Ectodermal cell (in vitro differentiated cells): Measurements from ENCODE around the gene ZYG11A.
"Not testable (repeated sequence)": the region's sequence is repeated elsewhere in the genome, so short reads cannot be mapped to it uniquely, and the experiment has no call there.

Experiments used
- H3K27ac ChIP-seq: 2 replicates; pipeline ENCODE4 v1.7.0; 2013; ENCODE audit warnings: mild to moderate bottlenecking, low read depth, low read length; ENCODE audit not compliant: insufficient read depth, poor library complexity, severe bottlenecking
- H3K27me3 ChIP-seq: 2 replicates; pipeline ENCODE4 v1.7.0; 2013; ENCODE audit warnings: mild to moderate bottlenecking, low read length; ENCODE audit not compliant: insufficient read depth, control insufficient read depth, poor library complexity, severe bottlenecking
- H3K36me3 ChIP-seq: one replicate; pipeline ENCODE4 v1.7.0; 2013; ENCODE audit warnings: low read length; ENCODE audit not compliant: control insufficient read depth, insufficient read depth
- H3K4me1 ChIP-seq: one replicate; pipeline ENCODE4 v1.7.0; 2013; ENCODE audit warnings: low read length; ENCODE audit not compliant: control insufficient read depth, insufficient read depth
- H3K4me3 ChIP-seq: 2 replicates; pipeline ENCODE4 v1.7.0; 2013; ENCODE audit warnings: low read depth, low read length, control low read depth; ENCODE audit not compliant: insufficient read depth
- H3K9me3 ChIP-seq: 2 replicates; pipeline ENCODE4 v1.7.0; 2013; ENCODE audit warnings: mild to moderate bottlenecking, low read length, moderate library complexity; ENCODE audit not compliant: control insufficient read depth
- WGBS, 2 experiments: methylation state at CpG; one replicate each; pipeline ENCODE4 v1.1.7; 2013; ENCODE audit warnings: missing lambda C conversion rate in 2 of 2; 5-methylcytosine and 5-hydroxymethylcytosine counted together

ZYG11A gene

GRCh38 chr1:52839175-52839574, 3.4 kb upstream of the ZYG11A start:
- 91 to 96% methylated on average over 10 of the region's 10 CpGs for WGBS, 2 experiments
- not testable (repeated sequence) for H3K36me3 ChIP-seq, H3K4me3 ChIP-seq

DNA sequence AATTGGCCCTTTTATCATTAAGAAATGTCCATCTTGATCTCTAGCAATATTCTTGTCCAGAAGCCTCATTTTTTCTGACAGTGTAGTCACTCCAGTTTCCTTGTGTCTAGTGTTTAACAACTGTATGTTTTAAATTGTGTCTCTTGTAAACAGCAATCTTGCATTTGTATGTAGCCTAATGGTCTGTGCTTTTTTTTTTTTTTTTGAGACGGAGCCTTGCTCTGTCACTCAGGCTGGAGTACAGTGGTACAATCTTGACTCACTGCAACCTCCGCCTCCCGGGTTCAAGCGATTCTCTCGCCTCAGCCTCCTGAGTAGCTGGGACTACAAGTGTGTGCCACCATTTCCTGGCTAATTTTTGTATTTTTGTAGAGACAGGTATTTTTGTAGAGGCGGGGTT, 2.6 kb downstream of the ZYG11A start:
- H3K27me3 ChIP-seq: peaks cover 49% of the 10 kb centered on the region
- whole genome bisulfite sequencing, 2 experiments: 73 to 74% methylated on average over 6 of the region's 6 CpGs
- not testable (repeated sequence) for H3K27ac ChIP-seq, H3K4me3 ChIP-seq, H3K9me3 ChIP-seq, H3K4me1 ChIP-seq, H3K36me3 ChIP-seq

More at GRCh38 chr1:52839175-52839574, 3.4 kb upstream of the ZYG11A start:
- H3K4me1 ChIP-seq, H3K27ac ChIP-seq, H3K9me3 ChIP-seq: not testable (repeated sequence)
- peaks cover 36% of the 10 kb centered on the region for H3K27me3 ChIP-seq

DNA sequence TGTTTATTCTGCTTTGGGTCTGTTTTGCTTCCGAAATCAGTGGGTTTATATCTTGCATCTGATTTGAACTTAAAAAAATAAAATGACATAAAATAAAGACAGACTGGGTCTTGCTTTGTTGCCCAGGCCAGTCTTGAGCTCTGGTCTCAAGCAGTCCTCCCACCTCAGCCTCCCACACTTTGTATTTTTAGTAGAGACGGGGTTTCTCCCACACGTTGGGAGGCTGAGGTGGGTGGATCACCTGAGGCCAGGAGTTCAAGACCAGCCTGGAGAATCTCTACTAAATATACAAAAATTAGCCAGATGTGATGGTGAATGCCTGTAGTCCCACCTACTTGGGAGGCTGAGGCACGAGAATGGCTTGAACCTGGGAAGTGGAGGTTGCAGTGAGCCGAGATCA, 5.9 kb downstream of the ZYG11A start:
- H3K27me3 ChIP-seq: peaks cover 21% of the 10 kb centered on the region
- H3K27ac ChIP-seq: no peak overlapping the region
- WGBS, 2 experiments: 85 to 95% methylated on average over 4 to 5 of the region's 5 CpGs
- H3K4me1 ChIP-seq: peaks cover 1% of the 10 kb centered on the region
- no peaks in the 10 kb centered on the region for H3K9me3 ChIP-seq
- H3K36me3 ChIP-seq: no peaks in the 10 kb centered on the region
- no peak overlapping the region for H3K4me3 ChIP-seq

- H3K27me3 ChIP-seq: no peaks in the 10 kb centered on the region
Observed at GRCh38 chr1:52850951-52851350, 8.4 kb downstream of the ZYG11A start.

DNA sequence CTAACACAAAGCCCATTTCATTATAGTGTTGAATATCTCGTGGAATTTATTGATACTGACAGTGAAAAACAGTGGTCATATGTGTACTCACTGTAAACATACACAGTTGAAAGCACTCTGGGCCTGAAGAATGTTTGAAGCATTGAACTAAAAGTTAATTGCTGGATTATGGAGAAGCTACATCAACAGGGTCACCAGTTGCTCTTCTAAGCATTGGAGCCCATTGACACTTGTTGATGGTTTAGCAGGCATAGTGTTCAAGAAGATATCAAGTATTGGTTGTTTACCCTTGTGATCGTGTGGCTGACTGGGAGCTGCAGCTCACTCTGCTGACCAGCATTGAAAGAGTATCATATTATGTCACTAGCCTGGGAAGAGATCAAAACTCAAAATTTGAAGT, 10.3 kb downstream of the ZYG11A start:
- 92 to 95% methylated on average over 2 of the region's 2 CpGs for WGBS, 2 experiments
- no peaks in the 10 kb centered on the region for H3K36me3 ChIP-seq
- no peak overlapping the region for H3K4me3 ChIP-seq
- H3K27ac ChIP-seq: no peak overlapping the region
- H3K9me3 ChIP-seq: no peaks in the 10 kb centered on the region
- no peaks in the 10 kb centered on the region for H3K4me1 ChIP-seq
- H3K27me3 ChIP-seq: no peaks in the 10 kb centered on the region

More at GRCh38 chr1:52850951-52851350, 8.4 kb downstream of the ZYG11A start:
- no peaks in the 10 kb centered on the region for H3K36me3 ChIP-seq
- WGBS, 2 experiments: 89 to 91% methylated on average over 4 of the region's 4 CpGs
- no peak overlapping the region for H3K27ac ChIP-seq
- no peak overlapping the region for H3K4me3 ChIP-seq
- no peaks in the 10 kb centered on the region for H3K4me1 ChIP-seq
- no peaks in the 10 kb centered on the region for H3K9me3 ChIP-seq

GRCh38 chr1:52855584-52855983, 13.0 kb downstream of the ZYG11A start:
- H3K36me3 ChIP-seq: no peaks in the 10 kb centered on the region
- H3K4me1 ChIP-seq: no peaks in the 10 kb centered on the region
- no peak overlapping the region for H3K27ac ChIP-seq
- H3K4me3 ChIP-seq: no peak overlapping the region
- 96 to 100% methylated on average over 2 to 4 of the region's 4 CpGs for WGBS, 2 experiments
- no peaks in the 10 kb centered on the region for H3K9me3 ChIP-seq
- no peaks in the 10 kb centered on the region for H3K27me3 ChIP-seq

DNA sequence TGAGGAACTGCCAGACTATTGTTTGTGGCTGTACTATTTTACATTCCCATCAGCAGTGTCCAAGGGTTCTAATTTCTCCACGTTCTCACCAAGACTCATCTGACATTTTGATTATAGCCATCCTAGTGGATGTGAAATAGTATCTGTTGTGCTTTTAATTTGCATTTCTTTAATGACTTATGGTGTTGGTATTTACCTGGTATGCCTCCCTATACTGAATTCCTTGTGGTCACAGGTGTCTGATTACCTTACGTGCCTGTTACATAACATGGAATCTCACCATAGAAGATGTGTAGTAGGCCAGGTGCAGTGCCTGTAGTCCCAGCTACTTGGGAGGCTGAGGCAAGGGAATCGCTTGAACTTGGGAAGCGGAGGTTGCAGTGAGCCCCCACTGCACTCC, 13.5 kb downstream of the ZYG11A start:
- Histone ChIP-seq H3K4me1 (no peaks in the 10 kb centered on the region), H3K27me3 (no peaks in the 10 kb centered on the region), H3K27ac (no peak overlapping the region), H3K36me3 (no peaks in the 10 kb centered on the region), H3K9me3 (no peaks in the 10 kb centered on the region), H3K4me3 (no peak overlapping the region)
- WGBS, 2 experiments: 93 to 95% methylated on average over 4 of the region's 4 CpGs

DNA sequence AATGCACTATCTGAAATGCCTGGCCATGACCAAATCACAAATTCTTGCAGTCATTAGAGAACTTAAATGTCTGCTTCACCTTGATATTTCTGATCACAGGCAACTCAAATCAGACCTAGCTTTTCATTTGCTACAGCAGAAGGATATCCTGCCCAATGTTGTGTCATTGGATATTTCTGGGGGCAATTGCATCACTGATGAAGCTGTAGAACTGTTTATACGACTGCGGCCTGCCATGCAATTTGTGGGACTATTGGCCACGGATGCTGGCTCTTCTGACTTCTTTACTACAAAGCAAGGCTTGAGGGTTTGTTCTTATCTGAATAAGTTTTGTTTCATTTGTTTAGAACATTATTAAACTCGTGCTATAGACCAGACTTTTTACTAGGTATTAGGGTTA, 14.9 kb downstream of the ZYG11A start:
- Histone ChIP-seq H3K27ac (no peak overlapping the region), H3K27me3 (no peaks in the 10 kb centered on the region), H3K9me3 (no peaks in the 10 kb centered on the region), H3K36me3 (no peaks in the 10 kb centered on the region), H3K4me3 (no peak overlapping the region), H3K4me1 (no peaks in the 10 kb centered on the region)
- WGBS, 2 experiments: 97 to 98% methylated on average over 3 to 4 of the region's 4 CpGs

DNA sequence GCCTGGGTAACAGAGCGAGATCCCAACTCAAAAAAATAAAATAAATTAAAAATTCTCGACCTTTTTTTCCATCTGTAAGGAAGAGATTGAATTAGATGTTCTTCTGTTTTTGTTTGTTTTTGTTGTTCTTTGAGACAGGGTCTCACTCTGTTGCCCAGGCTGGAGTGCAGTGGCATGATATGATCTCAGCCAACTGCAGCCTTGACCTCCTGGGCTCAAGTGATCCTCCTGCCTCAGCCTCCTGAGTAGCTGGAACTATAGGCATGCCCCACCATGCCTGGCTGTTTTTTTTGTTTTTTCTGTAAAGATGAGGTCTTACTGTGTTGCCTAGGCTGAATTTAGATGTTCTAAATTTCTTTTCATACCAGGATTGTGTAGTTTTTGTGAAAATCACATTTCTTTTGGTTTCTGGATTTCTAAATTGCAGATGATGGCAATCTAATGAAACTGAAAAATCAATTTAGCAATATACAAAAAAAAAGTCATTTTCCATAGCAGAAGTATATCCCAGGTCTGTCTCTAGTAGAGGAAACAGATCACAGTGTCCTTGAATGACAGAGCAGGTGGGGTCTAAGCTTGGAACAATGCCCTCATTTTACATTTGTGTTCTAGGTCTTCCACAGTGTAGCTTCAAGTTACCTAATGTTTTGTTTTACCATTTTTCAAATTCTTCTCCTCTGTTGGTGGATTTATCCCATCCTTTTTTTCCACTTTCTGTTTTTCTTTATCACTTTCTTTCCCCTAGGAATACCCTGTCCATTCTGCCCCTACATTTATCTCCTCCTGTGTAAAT, 20.3 kb downstream of the ZYG11A start:
- H3K4me1 ChIP-seq: no peaks in the 10 kb centered on the region
- no peaks in the 10 kb centered on the region for H3K27me3 ChIP-seq
- WGBS, 2 experiments: 100% methylated on average over 1 of the region's 2 CpGs
- no peaks in the 10 kb centered on the region for H3K9me3 ChIP-seq
- no peaks in the 10 kb centered on the region for H3K36me3 ChIP-seq
- no peak overlapping the region for H3K4me3 ChIP-seq
- no peak overlapping the region for H3K27ac ChIP-seq

GRCh38 chr1:52867087-52867863, 24.7 kb downstream of the ZYG11A start:
- WGBS, 2 experiments: 86 to 89% methylated on average over 1 to 2 of the region's 2 CpGs
- no peaks in the 10 kb centered on the region for H3K4me1 ChIP-seq
- no peak overlapping the region for H3K27ac ChIP-seq
- no peaks in the 10 kb centered on the region for H3K9me3 ChIP-seq
- H3K4me3 ChIP-seq: no peak overlapping the region
- no peaks in the 10 kb centered on the region for H3K27me3 ChIP-seq
- no peaks in the 10 kb centered on the region for H3K36me3 ChIP-seq
